ENCODE measurements around the gene LRRC4C. TPM values are rescaled to one million over a fixed set of nuclear protein-coding genes. Genes with fewer than 3 reads are reported as not detected.

The LRRC4C gene
- total RNA-seq, 1 donor from 2014 or later = 1.5 TPM

- Histone ChIP-seq H3K4me3 (ENCODE audit: low read depth, low read length) (no peak overlapping the region), H3K27me3 (ENCODE audit: control insufficient read depth, insufficient read depth, low read length) (no peaks in the 10 kb centered on the region), H3K36me3 (ENCODE audit: control insufficient read depth, insufficient read depth, low read length) (no peaks in the 10 kb centered on the region)
- no peak for DNase-seq (ENCODE audit: low read depth)
- TF ChIP-seq CTCF (IDR thresholded peaks at IDR 0.05; ENCODE audit: insufficient read depth, low read length, poor library complexity, severe bottlenecking) = no peak
Measured at GRCh38 chr11:40716344-40717130, 742.9 kb downstream of the LRRC4C start.

- Histone ChIP-seq H3K36me3 (ENCODE audit: control insufficient read depth, insufficient read depth, low read length) (no peaks in the 10 kb centered on the region), H3K27me3 (ENCODE audit: control insufficient read depth, insufficient read depth, low read length) (no peaks in the 10 kb centered on the region), H3K4me3 (ENCODE audit: low read depth, low read length) (no peak overlapping the region)
- TF ChIP-seq CTCF (IDR thresholded peaks at IDR 0.05; ENCODE audit: insufficient read depth, low read length, poor library complexity, severe bottlenecking) = no peak
- DNase-seq (ENCODE audit: low read depth) = no peak
Measured at GRCh38 chr11:40713083-40713482, 746.4 kb downstream of the LRRC4C start.

- no peaks in the 10 kb centered on the region for H3K36me3 ChIP-seq (ENCODE audit: control insufficient read depth, insufficient read depth, low read length)
- DNase-seq (ENCODE audit: low read depth) = no peak
- TF ChIP-seq CTCF (IDR thresholded peaks at IDR 0.05; ENCODE audit: insufficient read depth, low read length, poor library complexity, severe bottlenecking) = no peak
Measured at GRCh38 chr11:40701027-40701426, 758.4 kb downstream of the LRRC4C start.

GRCh38 chr11:40689823-40690222 lies 769.6 kb downstream of the LRRC4C start:
- no peaks in the 10 kb centered on the region for H3K27me3 ChIP-seq (ENCODE audit: control insufficient read depth, insufficient read depth, low read length)
- no peak for TF ChIP-seq CTCF (IDR thresholded peaks at IDR 0.05; ENCODE audit: insufficient read depth, low read length, poor library complexity, severe bottlenecking)
- no peaks in the 10 kb centered on the region for H3K36me3 ChIP-seq (ENCODE audit: control insufficient read depth, insufficient read depth, low read length)
- DNase-seq (ENCODE audit: low read depth) = no peak
- no peak overlapping the region for H3K4me3 ChIP-seq (ENCODE audit: low read depth, low read length)

More at GRCh38 chr11:40701027-40701426, 758.4 kb downstream of the LRRC4C start:
- Histone ChIP-seq H3K4me3 (ENCODE audit: low read depth, low read length) (no peak overlapping the region), H3K27me3 (ENCODE audit: control insufficient read depth, insufficient read depth, low read length) (no peaks in the 10 kb centered on the region)

- TF ChIP-seq CTCF (IDR thresholded peaks at IDR 0.05; ENCODE audit: insufficient read depth, low read length, poor library complexity, severe bottlenecking) = no peak
- DNase-seq (ENCODE audit: low read depth) = no peak
- H3K4me3 ChIP-seq (ENCODE audit: low read depth, low read length) = no peak overlapping the region
- no peaks in the 10 kb centered on the region for H3K27me3 ChIP-seq (ENCODE audit: control insufficient read depth, insufficient read depth, low read length)
- H3K36me3 ChIP-seq (ENCODE audit: control insufficient read depth, insufficient read depth, low read length) = no peaks in the 10 kb centered on the region
Measured at GRCh38 chr11:40688369-40688768, 771.1 kb downstream of the LRRC4C start.

GRCh38 chr11:40686765-40687164 lies 772.7 kb downstream of the LRRC4C start:
- no peaks in the 10 kb centered on the region for H3K36me3 ChIP-seq (ENCODE audit: control insufficient read depth, insufficient read depth, low read length)
- DNase-seq (ENCODE audit: low read depth) = no peak
- no peak for TF ChIP-seq CTCF (IDR thresholded peaks at IDR 0.05; ENCODE audit: insufficient read depth, low read length, poor library complexity, severe bottlenecking)
- H3K4me3 ChIP-seq (ENCODE audit: low read depth, low read length) = no peak overlapping the region
- H3K27me3 ChIP-seq (ENCODE audit: control insufficient read depth, insufficient read depth, low read length) = no peaks in the 10 kb centered on the region

Data from kidney epithelial cell (primary cell).